Activated naive CD8-positive, alpha-beta T cell treated with anti-CD3 and anti-CD28 coated beads, Interleukin-2, amount 50 U/mL, for 16 hours (primary cell): ENCODE measurements around the gene HDAC7.

ENCODE experiments used
- DNase-seq: peaks from one replicate; pipeline ENCODE4 v3.0.0-alpha.2; 2020; ENCODE audit warnings: low read depth, low spot score

Gene HDAC7

DNA sequence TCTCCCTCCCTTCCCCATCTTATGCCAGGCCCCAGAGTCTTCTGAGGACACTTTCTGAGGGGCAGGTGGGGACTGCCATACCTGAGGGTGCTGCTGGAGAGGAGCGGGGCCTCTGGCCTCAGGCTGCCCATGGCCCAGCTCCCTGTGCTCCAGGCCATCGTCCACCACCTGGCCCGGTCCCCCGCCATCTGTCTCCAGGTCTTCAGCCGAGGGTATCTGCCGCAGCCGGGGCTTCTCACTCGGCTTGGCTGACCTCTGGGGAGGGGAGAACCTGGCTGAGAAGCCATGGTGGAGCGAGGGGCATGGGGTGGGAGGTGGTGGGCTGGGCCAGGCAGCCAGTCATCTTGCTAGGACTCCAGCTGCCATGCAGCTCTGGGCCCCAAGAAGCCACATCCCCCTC is 25.0 kb downstream of the HDAC7 start:
- DNase-seq = no peak

DNA sequence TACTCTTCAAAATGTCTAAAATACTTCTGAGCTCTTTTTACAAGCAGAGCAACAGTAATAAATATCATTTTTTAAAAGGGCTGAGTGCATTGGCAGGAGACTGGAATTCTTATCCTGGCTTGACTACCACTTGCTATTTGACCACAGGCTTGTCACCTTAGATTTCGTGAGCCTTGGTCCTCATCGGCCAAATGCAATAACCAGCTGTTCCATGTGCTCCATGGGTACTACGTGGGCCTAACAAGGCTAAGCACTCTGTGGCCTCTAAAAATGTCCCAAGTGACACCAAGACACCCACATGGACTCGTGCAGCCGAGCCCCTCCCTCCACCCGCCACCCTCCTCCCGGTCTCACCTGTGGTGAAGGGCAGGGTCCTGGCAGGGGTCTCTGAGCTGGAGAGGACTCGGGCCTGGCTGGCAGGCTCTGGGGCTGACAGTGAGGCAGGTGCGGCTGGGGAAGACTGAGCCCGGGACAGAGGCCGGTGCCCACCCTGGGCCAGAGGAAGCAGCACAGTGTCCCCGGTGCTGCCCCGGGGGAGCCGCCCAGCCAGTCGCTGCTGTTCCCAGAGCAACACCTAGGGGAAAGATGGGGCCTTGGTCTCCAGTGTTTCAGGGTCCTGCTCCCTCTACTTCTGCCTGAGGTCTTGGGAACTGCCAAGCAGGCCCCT is 26.6 kb downstream of the HDAC7 start:
- no peak for DNase-seq

DNA sequence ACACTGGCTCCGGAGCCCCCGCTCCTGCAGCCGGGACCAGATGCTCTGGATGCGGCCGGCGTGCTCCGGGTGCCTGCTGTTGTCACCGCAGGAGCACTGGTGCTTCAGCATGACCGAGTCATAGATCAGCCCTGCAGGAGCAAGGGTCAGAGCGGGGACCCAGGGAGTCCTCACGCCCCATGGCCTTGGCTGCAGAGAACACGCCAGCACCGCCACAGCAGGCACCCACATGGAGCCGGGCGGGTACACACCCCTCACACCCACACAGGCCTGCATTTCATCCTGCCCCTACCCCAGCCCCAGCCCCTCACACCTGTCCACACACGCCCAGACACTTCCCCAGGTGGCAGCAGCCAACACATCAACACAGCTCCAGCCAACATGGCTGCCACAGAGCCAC is 27.8 kb downstream of the HDAC7 start:
- DNase-seq = no peak

GRCh38 chr12:47791351-47791746 is 28.4 kb downstream of the HDAC7 start:
- no peak for DNase-seq

DNA sequence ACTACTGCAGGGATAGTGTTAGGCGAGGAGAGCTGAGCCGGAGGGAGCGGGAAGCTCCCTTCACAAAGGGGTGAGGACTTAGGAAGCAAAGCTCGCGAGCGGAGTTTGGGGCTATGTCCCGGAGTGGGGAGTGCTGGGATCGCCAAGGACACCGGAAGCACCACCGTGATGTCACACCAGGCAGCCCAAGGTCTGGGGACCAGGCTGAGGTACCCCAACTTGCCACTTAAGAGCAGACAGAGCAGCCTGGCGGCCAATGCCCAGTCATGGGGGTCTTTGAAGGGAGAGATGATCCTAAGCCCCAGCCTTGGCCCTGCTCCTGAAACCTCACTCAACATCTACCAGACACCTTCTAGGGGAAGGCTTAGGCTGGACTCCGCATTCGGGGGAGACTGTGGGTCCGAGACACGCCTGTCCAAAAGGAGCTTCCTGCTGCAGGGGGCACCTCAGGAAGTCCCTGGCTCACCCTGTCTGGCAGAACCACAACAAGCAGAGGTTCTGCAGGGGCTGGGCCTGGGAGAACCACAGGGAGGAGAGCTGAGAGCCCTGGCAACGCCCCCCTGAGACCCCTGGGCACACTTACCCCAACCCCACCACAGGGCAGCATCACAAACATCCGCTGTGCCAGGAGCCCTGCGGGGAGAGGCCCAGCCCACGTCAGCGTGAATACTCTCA is 28.9 kb downstream of the HDAC7 start:
- DNase-seq = no peak

- no peak for DNase-seq
Measured at GRCh38 chr12:47789712-47790489, 29.8 kb downstream of the HDAC7 start.

DNA sequence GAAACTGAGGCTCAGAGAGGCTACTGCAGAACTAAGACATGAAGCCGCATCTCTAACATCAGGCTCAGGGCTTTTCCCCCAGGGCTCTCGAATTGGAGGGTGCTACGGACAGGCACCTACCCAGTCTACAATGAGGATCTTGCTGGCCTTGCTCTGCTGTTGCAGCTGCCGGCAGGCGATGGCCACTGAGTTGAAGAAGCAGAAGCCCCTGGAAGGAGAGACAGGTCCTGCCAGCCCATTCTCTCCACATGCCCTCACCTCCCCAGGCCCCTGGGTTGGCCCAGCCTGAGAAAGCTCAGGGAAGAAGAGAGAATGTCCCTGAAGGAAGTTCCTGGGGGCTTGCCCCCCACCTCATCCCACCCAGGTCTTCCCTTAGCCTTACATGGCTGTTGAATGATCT is 30.6 kb downstream of the HDAC7 start:
- no peak for DNase-seq

GRCh38 chr12:47787596-47788319 is 31.9 kb downstream of the HDAC7 start:
- no peak for DNase-seq

GRCh38 chr12:47786662-47787280 is 32.9 kb downstream of the HDAC7 start:
- DNase-seq = no peak

- no peak for DNase-seq
Measured at GRCh38 chr12:47785887-47786661, 33.6 kb downstream of the HDAC7 start.

DNA sequence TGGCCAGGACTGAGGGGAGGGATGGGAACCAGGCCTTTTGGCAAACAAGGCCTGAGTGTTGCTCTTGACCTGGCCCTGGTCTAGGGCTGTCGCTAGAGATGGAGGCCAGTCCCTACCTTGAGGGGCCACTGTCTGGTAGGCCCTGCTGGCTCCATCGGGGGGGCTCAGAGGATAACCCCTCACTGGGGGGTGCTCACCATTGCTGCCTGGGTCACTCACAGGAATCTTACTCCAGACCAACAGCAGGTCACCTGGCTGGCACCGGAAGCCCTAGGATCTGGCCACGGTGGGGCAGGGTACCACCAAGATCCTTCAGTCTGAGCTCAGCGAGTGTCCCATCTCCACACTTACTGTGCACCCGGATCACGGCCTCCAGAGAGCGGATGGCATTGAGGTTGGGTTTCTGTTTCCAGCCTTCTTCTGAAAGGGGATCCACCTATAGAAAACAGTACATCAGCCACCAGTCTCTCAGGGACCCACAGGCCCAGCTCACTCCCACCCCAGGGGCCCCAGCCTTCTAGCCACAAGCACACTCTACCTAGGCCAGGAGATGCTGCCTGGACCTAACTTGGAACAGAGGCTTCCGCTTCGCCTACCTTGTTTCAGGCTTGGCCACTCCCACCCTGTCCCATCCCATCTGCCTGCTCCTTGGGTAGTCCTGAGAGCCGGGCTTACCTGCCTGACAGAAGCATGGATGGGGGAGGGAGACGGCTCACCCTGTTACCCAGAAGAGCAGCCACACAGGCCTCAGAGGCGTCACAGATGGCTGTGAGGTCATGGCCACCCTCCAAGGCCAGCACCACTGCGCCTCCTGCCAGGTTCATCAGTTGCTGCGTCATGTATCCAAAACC is 34.4 kb downstream of the HDAC7 start:
- no peak for DNase-seq

GRCh38 chr12:47783821-47784819 is 35.6 kb downstream of the HDAC7 start:
- no peak for DNase-seq

- DNase-seq = no peak
Measured at GRCh38 chr12:47783024-47783755, 36.5 kb downstream of the HDAC7 start.

DNA sequence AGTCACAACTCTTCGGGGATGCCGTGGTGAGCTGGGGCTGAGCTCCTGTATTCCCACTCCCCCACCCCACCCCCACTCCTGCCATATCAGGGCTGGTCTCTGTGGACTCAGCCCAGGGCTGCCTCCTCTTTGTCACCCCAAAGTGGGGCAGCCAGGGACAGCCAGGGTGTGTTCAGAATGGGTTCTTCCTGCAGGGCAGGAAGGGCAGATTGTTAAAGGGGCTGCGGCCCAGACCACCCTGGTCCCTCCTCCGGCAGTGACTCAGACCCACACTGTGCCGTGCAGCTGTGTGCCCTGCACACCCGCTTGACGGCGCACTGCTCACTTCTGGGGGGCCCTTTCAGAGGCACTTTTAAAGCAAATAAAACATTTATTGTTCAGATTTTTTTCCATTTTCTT is 37.3 kb downstream of the HDAC7 start:
- DNase-seq = no peak

- DNase-seq = no peak
Measured at GRCh38 chr12:47781479-47782371, 38.0 kb downstream of the HDAC7 start.

DNA sequence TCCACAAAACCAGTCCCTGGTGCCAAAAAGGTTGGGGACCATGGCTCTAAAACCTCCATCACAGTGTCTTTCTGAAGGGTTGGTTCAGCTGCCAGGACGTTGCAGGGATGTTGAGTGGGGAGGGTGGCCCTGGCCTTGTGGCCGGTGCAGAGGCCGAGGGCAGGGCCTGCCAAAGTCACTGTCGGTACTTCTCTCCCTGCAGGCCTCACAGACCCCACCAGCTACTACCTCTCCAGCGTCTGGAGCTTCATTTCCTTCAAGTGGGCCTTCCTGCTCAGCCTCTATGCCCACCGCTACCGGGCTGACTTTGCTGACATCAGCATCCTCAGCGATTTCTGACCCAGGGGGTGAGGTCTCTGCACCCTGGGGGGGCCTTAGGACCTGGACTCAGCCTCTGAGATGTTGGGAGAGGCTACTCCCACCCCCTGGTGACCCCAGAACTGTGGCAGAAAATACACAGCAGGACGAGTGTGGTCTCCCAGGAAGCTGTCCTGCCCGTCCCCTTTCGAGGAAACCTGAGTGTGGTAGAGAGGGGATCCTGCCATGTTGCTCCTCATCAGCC is 39.7 kb downstream of the HDAC7 start:
- DNase-seq = no peak
